GM19397 (cell line): ENCODE measurements around the gene PCP4.

Experiments used
- ATAC-seq: cut with Tn5 transposase; IDR thresholded peaks from one replicate; pipeline ENCODE4 v1.9.1; 2021; ENCODE audit warnings: mild to moderate bottlenecking, moderate library complexity; ENCODE audit not compliant: unreplicated experiment

Gene PCP4

GRCh38 chr21:39915881-39916280 lies 48.6 kb downstream of the PCP4 start:
- no peak for ATAC-seq

- no peak for ATAC-seq
These were observed 51.3 kb downstream of the PCP4 start for GRCh38 chr21:39918558-39918957.

- no peak for ATAC-seq
These were observed 56.2 kb downstream of the PCP4 start for GRCh38 chr21:39923476-39923875.

GRCh38 chr21:39924577-39925308 lies 57.5 kb downstream of the PCP4 start:
- ATAC-seq, result no peak

GRCh38 chr21:39927304-39927886 lies 60.2 kb downstream of the PCP4 start:
- no peak for ATAC-seq

- no peak for ATAC-seq
These were observed 65.1 kb downstream of the PCP4 start for GRCh38 chr21:39932335-39932734.

- ATAC-seq, result no peak
These were observed 67.7 kb downstream of the PCP4 start for GRCh38 chr21:39934895-39935294.

- no peak for ATAC-seq
These were observed 68.5 kb downstream of the PCP4 start for GRCh38 chr21:39935716-39936115.

- ATAC-seq, result no peak
These were observed 70.9 kb downstream of the PCP4 start for GRCh38 chr21:39938086-39938625.

GRCh38 chr21:39946199-39946598 lies 79.0 kb downstream of the PCP4 start:
- no peak for ATAC-seq

GRCh38 chr21:39947031-39947430 lies 79.8 kb downstream of the PCP4 start:
- no peak for ATAC-seq

- ATAC-seq, result no peak
These were observed 84.2 kb downstream of the PCP4 start for GRCh38 chr21:39951183-39952101.

GRCh38 chr21:39952265-39952664 lies 85.0 kb downstream of the PCP4 start:
- no peak for ATAC-seq

GRCh38 chr21:39954570-39954969 lies 87.3 kb downstream of the PCP4 start:
- ATAC-seq, result no peak

GRCh38 chr21:39955326-39955725 lies 88.1 kb downstream of the PCP4 start:
- no peak for ATAC-seq

GRCh38 chr21:39956586-39956985 lies 89.3 kb downstream of the PCP4 start:
- no peak for ATAC-seq

GRCh38 chr21:39958731-39959130 lies 91.5 kb downstream of the PCP4 start:
- ATAC-seq, result no peak

- ATAC-seq, result no peak
These were observed 94.0 kb downstream of the PCP4 start for GRCh38 chr21:39961251-39961650.

- no peak for ATAC-seq
These were observed 97.8 kb downstream of the PCP4 start for GRCh38 chr21:39965026-39965425.

GRCh38 chr21:39966786-39967185 lies 99.5 kb downstream of the PCP4 start:
- ATAC-seq, result no peak

- ATAC-seq, result no peak
These were observed 100.8 kb downstream of the PCP4 start for GRCh38 chr21:39968010-39968409.
